Stomach (tissue), 9 donors: Measurements from ENCODE around the gene ZNF600. TPM values are rescaled to one million over a fixed set of nuclear protein-coding genes. Genes with fewer than 3 reads are reported as not detected.
"Not testable (repeated sequence)": the region's sequence is repeated elsewhere in the genome, so short reads cannot be mapped to it uniquely, and the experiment has no call there.

Experiments
- DNase-seq, 2 donors: peaks; one replicate each; pipeline versions ENCODE4 v3.0.0 to v3.0.0-alpha.2; 2013 to 2019
- H3K27ac ChIP-seq, 5 donors: fragments of 200-600 bp in 4 of 5; sonication (generic) in 4 of 5; one replicate each; pipeline ENCODE4 v1.5.1; 2013 to 2019; ENCODE audit warnings: mild to moderate bottlenecking in 1 of 5, moderate library complexity in 1 of 5
- H3K27me3 ChIP-seq, 3 donors: fragments of 200-600 bp; sonication (generic); one replicate each; pipeline ENCODE4 v1.5.1; 2017 to 2019; ENCODE audit warnings: mixed run types in 1 of 3
- H3K36me3 ChIP-seq, 4 donors: fragments of 200-600 bp; sonication (generic); 1 replicate in 3 of 4; 2 replicates in 1 of 4; pipeline ENCODE4 v1.5.1; 2016 to 2019
- H3K4me1 ChIP-seq, 4 donors: fragments of 200-600 bp; sonication (generic); one replicate each; pipeline ENCODE4 v1.5.1; 2016 to 2019
- H3K4me3 ChIP-seq, 4 donors: fragments of 200-600 bp; sonication (generic) in 3 of 4; one replicate each; pipeline ENCODE4 v1.5.1; 2016 to 2019; ENCODE audit warnings: mild to moderate bottlenecking in 1 of 4
- H3K9me3 ChIP-seq, 4 donors: fragments of 200-600 bp; sonication (generic); one replicate each; pipeline ENCODE4 v1.5.1; 2016 to 2019
- EP300 ChIP-seq: sonication (generic); formaldehyde crosslinking; IDR thresholded peaks from one replicate; pipeline ENCODE4 v1.6.1; 2017; ENCODE audit warnings: antibody characterized with exemption
- POLR2A ChIP-seq, 4 donors: fragments of 450-650 bp; IDR thresholded peaks; one replicate each; pipeline ENCODE4 v1.6.1; 2016; ENCODE audit warnings: antibody characterized with exemption in 4 of 4, control low read depth in 2 of 4, mild to moderate bottlenecking in 1 of 4, moderate library complexity in 1 of 4
- POLR2AphosphoS5 ChIP-seq, 3 donors: sonication (generic); formaldehyde crosslinking; IDR thresholded peaks; one replicate each; pipeline ENCODE4 v1.6.1; 2016; ENCODE audit warnings: antibody characterized with exemption in 3 of 3
- WGBS, 5 donors: extraction: QIAGEN DNeasy Blood & Tissue Kit in 3 of 5; methylation state at CpG; one replicate each; pipeline versions ENCODE4 v1.1.5 to v1.1.7; 2013 to 2018; 5-methylcytosine and 5-hydroxymethylcytosine counted together
- intact Hi-C: fragments of 100-400 bp; cut with DNase I; formaldehyde crosslinking; loops from one replicate; pipeline ENCODE4 v1.15.1; 2023; ENCODE audit warnings: low total_unique reads
- polyA plus RNA-seq, 3 donors: library from polyadenylated mRNA; stranded (reverse); fragments of 200-250 nt; gene quantifications; one replicate each; pipeline ENCODE4 v1.2.3, GENCODE V29; 2013
- total RNA-seq, 5 donors: library from RNA; depleted of rRNA; stranded (reverse); fragments of >200 nt; gene quantifications; one replicate each; pipeline versions ENCODE4 v1.1.0 to v1.2.3, GENCODE V29; 2014 to 2016
- TF ChIP-seq, protein P1 (sequence below), 7 experiments: fragments of 450-650 bp in 4 of 7; fragments of 200-600 bp in 3 of 7; sonication (generic) in 3 of 7; IDR thresholded peaks; one replicate each; pipeline ENCODE4 v1.5.1; 2016 to 2019; ENCODE audit warnings: antibody characterized with exemption in 7 of 7, control low read depth in 2 of 7, mild to moderate bottlenecking in 1 of 7
- donor health status: healthy with polysubstance abuse.
- donor health status: Bipolar disorder and iron deficiency.
- donor health status: healthy.

The ZNF600 gene
- total and polyA plus RNA-seq, 8 donors = 1.8 to 53.9 (median 8.0) TPM

DNA sequence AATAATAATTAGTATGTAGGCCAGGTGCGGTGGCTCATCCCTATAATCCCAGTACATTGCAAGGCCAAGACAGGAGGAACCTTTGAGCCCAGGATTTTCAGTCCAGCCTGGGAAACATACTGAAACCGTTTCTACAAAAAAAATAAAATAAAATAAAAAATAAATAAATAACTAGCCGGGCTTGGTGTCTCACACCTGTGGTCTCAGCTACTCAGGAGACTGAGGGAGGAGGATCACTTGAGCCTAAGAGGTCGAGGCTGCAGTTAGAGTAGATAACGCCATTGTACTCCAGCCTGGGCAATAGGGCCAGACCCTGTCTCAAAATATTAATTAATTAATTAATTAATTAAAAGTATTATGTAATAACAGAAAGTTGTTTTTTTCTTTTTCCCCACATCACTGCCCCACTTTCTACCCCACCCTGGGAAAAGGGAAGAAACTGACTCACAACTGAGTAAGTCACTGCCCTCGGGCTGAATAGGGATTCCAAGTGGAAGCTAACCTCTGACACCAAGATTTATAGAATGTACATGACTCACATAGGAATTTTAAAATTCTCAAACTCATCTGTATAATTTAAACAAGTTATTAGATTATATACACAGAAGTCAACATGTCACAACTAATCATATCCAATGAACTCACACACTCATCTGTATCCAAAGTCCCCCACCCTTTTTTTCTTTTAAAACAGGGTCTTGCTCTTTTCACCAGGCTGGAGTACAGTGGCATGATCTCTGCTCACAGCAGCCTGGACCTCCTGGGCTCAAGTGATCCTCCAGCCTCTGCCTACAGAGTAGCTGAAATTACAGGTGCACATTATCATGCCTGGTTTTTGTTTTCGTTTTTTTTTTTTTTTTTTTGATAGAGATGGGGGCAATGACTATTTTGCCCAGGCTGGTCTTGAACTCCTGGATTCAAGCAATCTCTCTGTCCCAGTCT is 64.3 kb downstream of the ZNF600 start:
- Histone ChIP-seq H3K36me3 (peaks cover 3 to 90% (median 69%) of the 10 kb centered on the region in 4 donors), H3K4me1 (no peaks in the 10 kb centered on the region), H3K9me3 (peaks cover 0 to 54% (median 15%) of the 10 kb centered on the region in 4 donors), H3K27me3 (no peaks in the 10 kb centered on the region), H3K27ac (no peak overlapping the region), H3K4me3 (no peak overlapping the region)
- 81 to 89% (median 85%) methylated on average over 7 of the region's 7 CpGs for WGBS, 5 donors
- intact Hi-C loops = no loop called here
- TF ChIP-seq EP300 (no peak), POLR2AphosphoS5 (IDR thresholded peaks at IDR 0.05) (no peak), POLR2A (IDR thresholded peaks at IDR 0.05) (no peak)
- no peak for DNase-seq

GRCh38 chr19:52720541-52720940 is 66.0 kb downstream of the ZNF600 start:
- H3K4me1 ChIP-seq, intact Hi-C loops, H3K27me3 ChIP-seq, DNase-seq, H3K27ac ChIP-seq, H3K4me3 ChIP-seq: not testable (repeated sequence)
- peaks cover 3 to 78% (median 58%) of the 10 kb centered on the region in 4 donors for H3K36me3 ChIP-seq
- H3K9me3 ChIP-seq = peaks cover 0 to 40% (median 15%) of the 10 kb centered on the region in 4 donors
- WGBS, 5 donors = 95 to 98% (median 96%) methylated on average over 7 to 21 of the region's 21 CpGs

- no peaks in the 10 kb centered on the region for H3K27me3 ChIP-seq
- H3K4me3 ChIP-seq = no peak overlapping the region
- TF ChIP-seq POLR2A (IDR thresholded peaks at IDR 0.05) (no peak), EP300 (no peak), POLR2AphosphoS5 (IDR thresholded peaks at IDR 0.05) (no peak)
- TF ChIP-seq, protein P1, sequence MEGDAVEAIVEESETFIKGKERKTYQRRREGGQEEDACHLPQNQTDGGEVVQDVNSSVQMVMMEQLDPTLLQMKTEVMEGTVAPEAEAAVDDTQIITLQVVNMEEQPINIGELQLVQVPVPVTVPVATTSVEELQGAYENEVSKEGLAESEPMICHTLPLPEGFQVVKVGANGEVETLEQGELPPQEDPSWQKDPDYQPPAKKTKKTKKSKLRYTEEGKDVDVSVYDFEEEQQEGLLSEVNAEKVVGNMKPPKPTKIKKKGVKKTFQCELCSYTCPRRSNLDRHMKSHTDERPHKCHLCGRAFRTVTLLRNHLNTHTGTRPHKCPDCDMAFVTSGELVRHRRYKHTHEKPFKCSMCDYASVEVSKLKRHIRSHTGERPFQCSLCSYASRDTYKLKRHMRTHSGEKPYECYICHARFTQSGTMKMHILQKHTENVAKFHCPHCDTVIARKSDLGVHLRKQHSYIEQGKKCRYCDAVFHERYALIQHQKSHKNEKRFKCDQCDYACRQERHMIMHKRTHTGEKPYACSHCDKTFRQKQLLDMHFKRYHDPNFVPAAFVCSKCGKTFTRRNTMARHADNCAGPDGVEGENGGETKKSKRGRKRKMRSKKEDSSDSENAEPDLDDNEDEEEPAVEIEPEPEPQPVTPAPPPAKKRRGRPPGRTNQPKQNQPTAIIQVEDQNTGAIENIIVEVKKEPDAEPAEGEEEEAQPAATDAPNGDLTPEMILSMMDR (IDR thresholded peaks at IDR 0.05) = no peak
- no peaks in the 10 kb centered on the region for H3K4me1 ChIP-seq
- peaks cover 0 to 41% (median 15%) of the 10 kb centered on the region in 4 donors for H3K9me3 ChIP-seq
- intact Hi-C loops = no loop called here
- H3K36me3 ChIP-seq = peaks cover 14 to 78% (median 69%) of the 10 kb centered on the region in 4 donors
- no peak overlapping the region for H3K27ac ChIP-seq
- WGBS, 5 donors = 80 to 92% (median 88%) methylated on average over 1 of the region's 1 CpG
- DNase-seq = no peak
Observed at GRCh38 chr19:52716522-52716921, 70.1 kb downstream of the ZNF600 start.

DNA sequence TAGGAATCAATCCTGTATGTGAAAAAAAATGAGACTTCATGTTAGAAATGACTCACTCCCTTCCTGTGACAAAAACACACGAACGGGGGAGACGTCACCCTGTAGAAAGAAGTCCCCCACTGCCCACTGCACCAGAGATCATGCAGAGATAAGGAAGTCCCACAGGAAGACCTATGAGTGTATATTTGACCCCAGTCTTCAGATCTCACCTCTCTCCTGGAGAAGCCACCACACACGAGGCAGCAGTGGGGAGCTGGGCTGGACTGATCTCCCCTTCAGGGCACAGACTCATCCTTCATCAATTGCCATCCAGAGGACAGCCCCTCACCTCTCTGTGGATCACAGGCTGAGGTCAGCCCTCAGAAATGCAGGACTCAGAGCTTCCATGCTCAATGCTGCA is 70.7 kb downstream of the ZNF600 start:
- 51 to 70% (median 60%) methylated on average over 4 of the region's 4 CpGs for WGBS, 5 donors
- intact Hi-C loops, H3K4me1 ChIP-seq, H3K27ac ChIP-seq, H3K27me3 ChIP-seq, DNase-seq, H3K4me3 ChIP-seq: not testable (repeated sequence)
- H3K9me3 ChIP-seq = peaks cover 0 to 41% (median 15%) of the 10 kb centered on the region in 4 donors
- H3K36me3 ChIP-seq = peaks cover 20 to 78% (median 69%) of the 10 kb centered on the region in 4 donors

- H3K4me3 ChIP-seq, H3K27me3 ChIP-seq, H3K27ac ChIP-seq, DNase-seq, H3K4me1 ChIP-seq, intact Hi-C loops: not testable (repeated sequence)
- 77 to 91% (median 88%) methylated on average over 5 of the region's 5 CpGs for WGBS, 5 donors
- peaks cover 24 to 78% (median 69%) of the 10 kb centered on the region in 4 donors for H3K36me3 ChIP-seq
- H3K9me3 ChIP-seq = peaks cover 0 to 41% (median 14%) of the 10 kb centered on the region in 4 donors
Observed at GRCh38 chr19:52715330-52715729, 71.3 kb downstream of the ZNF600 start.

Other genes with a start within 250 kb of the ZNF600 start
- gene ZNF701, start 216.5 kb downstream of the ZNF600 start, total RNA-seq = 10 to 100 TPM in 2 of 5 donors, 1 to 10 TPM in 3; 1.2 to 28.1 (median 9.0) TPM
- gene ZNF701, start 216.5 kb downstream of the ZNF600 start, polyA plus RNA-seq = 1 to 10 TPM; 4.1 to 4.7 (median 4.2) TPM
- gene ZNF83, start 148.4 kb downstream of the ZNF600 start, total RNA-seq = 100 to 1,000 TPM in 1 of 5 donors, 10 to 100 TPM in 4; 11.0 to 115 (median 35.8) TPM
- 10 to 100 TPM; 10.3 to 36.5 (median 19.1) TPM for gene ZNF83, start 148.4 kb downstream of the ZNF600 start, polyA plus RNA-seq
- 10 to 100 TPM in 3 of 5 donors, 1 to 10 TPM in 2; 3.6 to 58.5 (median 14.6) TPM for gene ZNF611, start 51.7 kb downstream of the ZNF600 start, total RNA-seq
- gene ZNF611, start 51.7 kb downstream of the ZNF600 start, polyA plus RNA-seq = 1 to 10 TPM; 1.6 to 4.1 (median 2.3) TPM
- 10 to 100 TPM in 2 of 5 donors, 1 to 10 TPM in 3; 3.2 to 78.6 (median 4.7) TPM for gene ZNF28, start 34.8 kb upstream of the ZNF600 start, total RNA-seq
- gene ZNF28, start 34.8 kb upstream of the ZNF600 start, polyA plus RNA-seq = 1 to 10 TPM; 2.3 to 5.2 (median 3.9) TPM
- 10 to 100 TPM in 4 of 5 donors, 1 to 10 TPM in 1; 6.2 to 53.1 (median 27.2) TPM for gene ZNF468, start 70.8 kb upstream of the ZNF600 start, total RNA-seq
- 10 to 100 TPM in 1 of 3 donors, 1 to 10 TPM in 2; 5.8 to 11.9 (median 9.5) TPM for gene ZNF468, start 70.8 kb upstream of the ZNF600 start, polyA plus RNA-seq
- gene ZNF320, start 110.8 kb upstream of the ZNF600 start, total RNA-seq = 10 to 100 TPM in 4 of 5 donors, not detected in 1; 23.5 to 94.6 (median 33.2) TPM
- 1 to 10 TPM in 2 of 3 donors, not detected in 1; 3.0 to 3.7 TPM for gene ZNF320, start 110.8 kb upstream of the ZNF600 start, polyA plus RNA-seq
- 10 to 100 TPM in 2 of 5 donors, 1 to 10 TPM in 2, under 1 TPM in 1; 0.29 to 13.4 (median 9.3) TPM for gene ZNF888, start 136.6 kb upstream of the ZNF600 start, total RNA-seq
- 1 to 10 TPM; 2.6 to 5.7 (median 3.9) TPM for gene ZNF888, start 136.6 kb upstream of the ZNF600 start, polyA plus RNA-seq
- gene ZNF816, start 176.1 kb upstream of the ZNF600 start, total RNA-seq = 10 to 100 TPM in 4 of 5 donors, 1 to 10 TPM in 1; 2.9 to 41.4 (median 16.9) TPM
- gene ZNF816, start 176.1 kb upstream of the ZNF600 start, polyA plus RNA-seq = 1 to 10 TPM; 3.2 to 4.0 (median 3.8) TPM
- gene ERVV-1, start 227.1 kb upstream of the ZNF600 start, total RNA-seq = not detected
- gene ERVV-1, start 227.1 kb upstream of the ZNF600 start, polyA plus RNA-seq = not detected